CD14-positive monocyte (primary cell): ENCODE results near the gene RBMS1. TPM values are rescaled to one million over a fixed set of nuclear protein-coding genes. Genes with fewer than 3 reads are reported as not detected.

ENCODE experiments used
- DNase-seq, 3 donors: peaks; one replicate each; pipeline ENCODE4 v3.0.0-alpha.2; 2011 to 2022
- H2AFZ ChIP-seq: 2 replicates; pipeline ENCODE4 v1.6.0; 2012; ENCODE audit warnings: mild to moderate bottlenecking, low read depth, low read length, inconsistent platforms; ENCODE audit not compliant: insufficient read depth, poor library complexity, severe bottlenecking
- H3K27ac ChIP-seq, 2 donors: 1 replicate in 1 of 2; 2 replicates in 1 of 2; pipeline ENCODE4 v1.5.1; 2012 to 2013; ENCODE audit warnings: low read length in 2 of 2, control low read depth in 1 of 2, inconsistent platforms in 1 of 2, low read depth in 1 of 2, mild to moderate bottlenecking in 1 of 2
- H3K27me3 ChIP-seq, 2 donors: one replicate each; pipeline versions ENCODE4 v1.6.0 to v1.6.1; 2011 to 2013; ENCODE audit warnings: low read length in 2 of 2; ENCODE audit not compliant: control insufficient read depth in 2 of 2, insufficient read depth in 2 of 2
- H3K36me3 ChIP-seq, 2 donors: replicated peaks in 1 of 2; 1 replicate in 1 of 2; 2 replicates in 1 of 2; pipeline versions ENCODE4 v1.5.1 to v1.6.1; 2012 to 2013; ENCODE audit warnings: low read length in 2 of 2, control low read depth in 1 of 2, inconsistent platforms in 1 of 2, mild to moderate bottlenecking in 1 of 2; ENCODE audit not compliant: insufficient read depth in 2 of 2, control insufficient read depth in 1 of 2
- H3K4me1 ChIP-seq, 2 donors: 1 replicate in 1 of 2; 2 replicates in 1 of 2; pipeline versions ENCODE4 v1.5.1 to v1.6.1; 2012 to 2013; ENCODE audit warnings: low read length in 2 of 2, control low read depth in 1 of 2, inconsistent platforms in 1 of 2, mild to moderate bottlenecking in 1 of 2, moderate library complexity in 1 of 2; ENCODE audit not compliant: insufficient read depth in 2 of 2, control insufficient read depth in 1 of 2
- H3K4me2 ChIP-seq: replicated peaks from 2 replicates; pipeline ENCODE3; 2012; ENCODE audit warnings: low read length, moderate library complexity, mild to moderate bottlenecking; ENCODE audit not compliant: poor library complexity, severe bottlenecking; ENCODE audit errors: extremely low read depth
- H3K4me3 ChIP-seq, 3 experiments: fragments of 200-600 bp in 1 of 3; sonication (generic) in 1 of 3; replicated peaks in 1 of 3; 1 replicate in 2 of 3; 2 replicates in 1 of 3; pipeline ENCODE4 v1.5.1; 2011 to 2013; ENCODE audit warnings: low read length in 3 of 3, mild to moderate bottlenecking in 3 of 3, control low read depth in 2 of 3, low read depth in 2 of 3, inconsistent platforms in 1 of 3, moderate library complexity in 1 of 3
- H3K79me2 ChIP-seq: 2 replicates; pipeline ENCODE4 v1.6.0; 2012; ENCODE audit warnings: mild to moderate bottlenecking, control low read depth, inconsistent platforms, low read length, moderate library complexity; ENCODE audit not compliant: insufficient read depth
- H3K9ac ChIP-seq: 2 replicates; pipeline ENCODE4 v1.6.0; 2017; ENCODE audit warnings: low read length, mild to moderate bottlenecking; ENCODE audit not compliant: insufficient read depth, poor library complexity, severe bottlenecking
- H3K9me3 ChIP-seq, 2 donors: replicated peaks in 1 of 2; 1 replicate in 1 of 2; 2 replicates in 1 of 2; pipeline versions ENCODE4 v1.5.1 to v1.6.1; 2012 to 2013; ENCODE audit warnings: low read length in 2 of 2, control low read depth in 1 of 2; ENCODE audit not compliant: control insufficient read depth in 1 of 2, insufficient read depth in 1 of 2
- H4K20me1 ChIP-seq: 2 replicates; pipeline ENCODE4 v1.6.0; 2012; ENCODE audit warnings: mild to moderate bottlenecking, low read length, control low read depth, moderate library complexity; ENCODE audit not compliant: insufficient read depth
- H3K27ac Mint-ChIP-seq, 7 donors: one replicate each; pipeline ENCODE4 v1.8.0; 2020; ENCODE audit warnings: mild to moderate bottlenecking in 7 of 7, mixed read lengths in 7 of 7, moderate library complexity in 6 of 7, inconsistent platforms in 2 of 7
- H3K27me3 Mint-ChIP-seq, 3 donors: one replicate each; pipeline ENCODE4 v1.8.0; 2021 to 2022; ENCODE audit warnings: low read depth in 3 of 3, mild to moderate bottlenecking in 3 of 3, mixed read lengths in 3 of 3, moderate library complexity in 3 of 3, inconsistent platforms in 1 of 3
- H3K36me3 Mint-ChIP-seq, 2 donors: one replicate each; pipeline ENCODE4 v1.8.0; 2020; ENCODE audit warnings: mixed read lengths in 2 of 2, inconsistent platforms in 1 of 2, mild to moderate bottlenecking in 1 of 2
- H3K4me1 Mint-ChIP-seq: one replicate; pipeline ENCODE4 v1.8.0; 2020; ENCODE audit warnings: mild to moderate bottlenecking, mixed read lengths
- H3K4me3 Mint-ChIP-seq, 2 donors: one replicate each; pipeline ENCODE4 v1.8.0; 2020; ENCODE audit warnings: mild to moderate bottlenecking in 2 of 2, mixed read lengths in 2 of 2, moderate library complexity in 1 of 2
- H3K9me3 Mint-ChIP-seq, 7 donors: one replicate each; pipeline ENCODE4 v1.8.0; 2020 to 2022; ENCODE audit warnings: mixed read lengths in 7 of 7, mild to moderate bottlenecking in 6 of 7, moderate library complexity in 6 of 7, inconsistent platforms in 2 of 7
- CTCF ChIP-seq: fragments of 200-600 bp; IDR thresholded peaks from one replicate; pipeline ENCODE4 v1.8.0; 2022; ENCODE audit warnings: antibody characterized with exemption, mild to moderate bottlenecking
- whole genome bisulfite sequencing: methylation state at CpG from one replicate; pipeline ENCODE4 v1.1.5; 2013; ENCODE audit warnings: missing lambda C conversion rate; ENCODE audit not compliant: insufficient coverage; 5-methylcytosine and 5-hydroxymethylcytosine counted together
- intact Hi-C, 2 donors: fragments of 100-400 bp; cut with micrococcal nuclease; formaldehyde crosslinking; loops; one replicate each; pipeline versions ENCODE4 v1.15.0 to v1.15.1; 2023
- polyA plus RNA-seq, 3 donors: library from polyadenylated mRNA; depleted of rRNA in 1 of 3; unstranded in 2 of 3; stranded (reverse) in 1 of 3; fragments of 300-500 nt in 2 of 3; fragments of >200 nt in 1 of 3; fragmentation: Illumina TruSeq in 2 of 3; gene quantifications; 1 replicate in 2 of 3; 2 replicates in 1 of 3; pipeline ENCODE4 v1.2.3, GENCODE V29; 2012 to 2021

The RBMS1 gene
- polyA plus RNA-seq, 3 donors = 88.2 to 91.2 (median 89.4) TPM

- Histone ChIP-seq H2AFZ (no peak overlapping the region), H4K20me1 (no peaks in the 10 kb centered on the region), H3K9me3 (peaks cover 0 to 5% of the 10 kb centered on the region in 2 donors), H3K9ac (no peak overlapping the region), H3K79me2 (no peaks in the 10 kb centered on the region), H3K4me3 (no peak overlapping the region), H3K27me3 (no peaks in the 10 kb centered on the region), H3K36me3 (no peaks in the 10 kb centered on the region), H3K4me1 (peaks cover 6 to 7% of the 10 kb centered on the region in 2 donors), H3K4me2 (no peak overlapping the region), H3K27ac (no peak overlapping the region)
- peak in 2 of 3 donors; percentile 12 to 31 for DNase-seq
- no peaks in the 10 kb centered on the region for H3K27me3 Mint-ChIP-seq
- WGBS = no CpG with 5 or more reads among the region's 4 CpGs
- H3K9me3 Mint-ChIP-seq = peaks cover 0 to 5% (median 2%) of the 10 kb centered on the region in 7 donors
- TF ChIP-seq CTCF = no peak
- H3K36me3 Mint-ChIP-seq = peaks cover 0 to 4% of the 10 kb centered on the region in 2 donors
- peaks cover 14% of the 10 kb centered on the region for H3K4me1 Mint-ChIP-seq
- no peak overlapping the region for H3K27ac Mint-ChIP-seq
- H3K4me3 Mint-ChIP-seq = no peak overlapping the region
- intact Hi-C loops = no loop called here
These were observed 60.0 kb downstream of the RBMS1 start for GRCh38 chr2:160433466-160434140.

GRCh38 chr2:160432633-160433032 is 61.0 kb downstream of the RBMS1 start:
- H3K4me2 ChIP-seq = no peak overlapping the region
- peaks cover 0 to 4% of the 10 kb centered on the region in 2 donors for H3K36me3 Mint-ChIP-seq
- peaks cover 0 to 5% of the 10 kb centered on the region in 2 donors for H3K9me3 ChIP-seq
- H4K20me1 ChIP-seq = no peaks in the 10 kb centered on the region
- no peak overlapping the region for H3K27ac Mint-ChIP-seq
- no peak overlapping the region for H2AFZ ChIP-seq
- no peak overlapping the region for H3K9ac ChIP-seq
- no peak overlapping the region for H3K4me3 ChIP-seq
- H3K79me2 ChIP-seq = no peaks in the 10 kb centered on the region
- H3K36me3 ChIP-seq = no peaks in the 10 kb centered on the region
- peaks cover 15 to 17% of the 10 kb centered on the region in 2 donors for H3K4me1 ChIP-seq
- peaks cover 0 to 5% (median 2%) of the 10 kb centered on the region in 7 donors for H3K9me3 Mint-ChIP-seq
- TF ChIP-seq CTCF = no peak
- H3K27ac ChIP-seq = no peak overlapping the region
- DNase-seq = no peak
- H3K27me3 Mint-ChIP-seq = no peaks in the 10 kb centered on the region
- no peaks in the 10 kb centered on the region for H3K27me3 ChIP-seq
- intact Hi-C loops = no loop called here
- no peak overlapping the region for H3K4me3 Mint-ChIP-seq
- 93% methylated on average over 3 of the region's 4 CpGs for WGBS
- peaks cover 23% of the 10 kb centered on the region for H3K4me1 Mint-ChIP-seq
